Keratinocyte (primary cell): ENCODE data around the gene NAA10. TPM values are rescaled to one million over a fixed set of nuclear protein-coding genes. Genes with fewer than 3 reads are reported as not detected.

Experiments
- DNase-seq: peaks from one replicate; pipeline ENCODE4 v3.0.0-alpha.2; 2011; ENCODE audit warnings: low read depth, missing footprints, low spot score
- FAIRE-seq: peaks from 2 replicates; lab custom pipeline; 2011; peaks lifted over from hg19 to GRCh38; lab: Jason Lieb, UNC
- H2AFZ ChIP-seq: 2 replicates; pipeline ENCODE4 v1.6.0; 2012; ENCODE audit warnings: low read length, control low read depth, inconsistent platforms; ENCODE audit not compliant: control insufficient read depth
- H3K27ac ChIP-seq: 2 replicates; pipeline ENCODE4 v1.5.1; 2011; ENCODE audit warnings: low read length; ENCODE audit not compliant: control insufficient read depth, insufficient read depth
- H3K27me3 ChIP-seq: 3 replicates; pipeline ENCODE4 v1.6.0; 2011; ENCODE audit warnings: low read length; ENCODE audit not compliant: control insufficient read depth, insufficient read depth; ENCODE audit errors: extremely low read depth
- H3K36me3 ChIP-seq, 2 experiments: 2 replicates in 1 of 2; 3 replicates in 1 of 2; pipeline ENCODE4 v1.5.1; 2011; ENCODE audit warnings: low read length in 2 of 2, mild to moderate bottlenecking in 1 of 2; ENCODE audit not compliant: control insufficient read depth in 2 of 2, insufficient read depth in 2 of 2; ENCODE audit errors: extremely low read depth in 1 of 2
- H3K4me1 ChIP-seq: 3 replicates; pipeline ENCODE4 v1.5.1; 2011; ENCODE audit warnings: low read length; ENCODE audit not compliant: control insufficient read depth, insufficient read depth; ENCODE audit errors: extremely low read depth
- H3K4me2 ChIP-seq: 3 replicates; pipeline ENCODE4 v1.6.0; 2011; ENCODE audit warnings: low read depth, low read length; ENCODE audit not compliant: control insufficient read depth, insufficient read depth; ENCODE audit errors: extremely low read depth
- H3K4me3 ChIP-seq, 3 experiments: fragments of 200-600 bp in 1 of 3; sonication (generic) in 1 of 3; 2 replicates in 2 of 3; 3 replicates in 1 of 3; pipeline ENCODE4 v1.5.1; 2011 to 2016; ENCODE audit warnings: low read length in 3 of 3, mild to moderate bottlenecking in 3 of 3, control low read depth in 2 of 3, inconsistent platforms in 1 of 3, low read depth in 1 of 3, mixed read lengths in 1 of 3, mixed run types in 1 of 3, moderate library complexity in 1 of 3; ENCODE audit not compliant: control insufficient read depth in 2 of 3, insufficient read depth in 2 of 3; ENCODE audit errors: extremely low read depth in 1 of 3
- H3K79me2 ChIP-seq: 2 replicates; pipeline ENCODE4 v1.6.0; 2012; ENCODE audit warnings: low read length; ENCODE audit not compliant: control insufficient read depth, insufficient read depth
- H3K9ac ChIP-seq: 3 replicates; pipeline ENCODE4 v1.6.0; 2011; ENCODE audit warnings: low read length; ENCODE audit not compliant: control insufficient read depth, insufficient read depth; ENCODE audit errors: extremely low read depth
- H3K9me1 ChIP-seq: 3 replicates; pipeline ENCODE4 v1.6.0; 2011; ENCODE audit warnings: low read length; ENCODE audit not compliant: control insufficient read depth, insufficient read depth; ENCODE audit errors: extremely low read depth
- H3K9me3 ChIP-seq: 2 replicates; pipeline ENCODE4 v1.5.1; 2012; ENCODE audit warnings: low read depth, low read length; ENCODE audit not compliant: control insufficient read depth
- H4K20me1 ChIP-seq: 3 replicates; pipeline ENCODE4 v1.6.0; 2011; ENCODE audit warnings: low read length; ENCODE audit not compliant: control insufficient read depth, insufficient read depth; ENCODE audit errors: extremely low read depth
- CTCF ChIP-seq, 3 experiments: IDR thresholded peaks in 1 of 3; conservative IDR thresholded peaks in 1 of 3; optimal IDR thresholded peaks in 1 of 3; 2 replicates in 2 of 3; 3 replicates in 1 of 3; pipeline versions ENCODE3 to v1.5.1; 2011; ENCODE audit warnings: low read length in 3 of 3, mild to moderate bottlenecking in 3 of 3, moderate library complexity in 2 of 3, control low read depth in 1 of 3, inconsistent platforms in 1 of 3; ENCODE audit not compliant: insufficient read depth in 2 of 3; ENCODE audit errors: extremely low read depth in 1 of 3
- EZH2 ChIP-seq: IDR thresholded peaks from one replicate; pipeline ENCODE4 v1.6.1; 2012; ENCODE audit warnings: inconsistent platforms, mild to moderate bottlenecking, low read length, moderate library complexity
- dilution Hi-C: fragments of 300-500 bp; cut with MboI; formaldehyde crosslinking; loops from one replicate; pipeline ENCODE4 v1.7.0; 2020; ENCODE audit warnings: low sequenced_read_pairs; ENCODE audit not compliant: extremely low pct_ligation_motif_present
- polyA plus RNA-seq, 5 experiments: library from polyadenylated mRNA; depleted of rRNA in 3 of 5; stranded (reverse) in 3 of 5; stranded (forward) in 1 of 5; unstranded in 1 of 5; fragments of >200 nt; gene quantifications; 1 replicate in 1 of 5; 2 replicates in 3 of 5; 3 replicates in 1 of 5; pipeline versions ENCODE4 v1.2.1 to v1.2.3, GENCODE V29; 2011 to 2012; ENCODE audit warnings: missing spikeins in 2 of 5, low read depth in 1 of 5, low replicate concordance in 1 of 5

NAA10 gene
- polyA plus RNA-seq, 1 donor (not counting 4 experiments of a cell fraction or from before 2014, with no cell fraction given): 103 TPM

- H3K27ac ChIP-seq: no peak overlapping the region
- no peak overlapping the region for H3K4me3 ChIP-seq
- no peaks in the 10 kb centered on the region for H4K20me1 ChIP-seq
- no peaks in the 10 kb centered on the region for H3K4me1 ChIP-seq
- H3K9ac ChIP-seq: no peak overlapping the region
- dilution Hi-C loops: no loop called here
- H3K9me1 ChIP-seq: no peaks in the 10 kb centered on the region
- H3K27me3 ChIP-seq: no peaks in the 10 kb centered on the region
- TF ChIP-seq CTCF (optimal IDR thresholded peaks at IDR 0.05 in 1 of 3, IDR thresholded peaks at IDR 0.05 in 1 of 3, conservative IDR thresholded peaks at IDR 0.05 in 1 of 3; ENCODE audit: extremely low read depth in 1 of 3, insufficient read depth in 2 of 3, low read length in 3 of 3): no peak
- no peak for TF ChIP-seq EZH2
- FAIRE-seq (no peak), DNase-seq (no peak)
- no peak overlapping the region for H3K4me2 ChIP-seq
- H3K36me3 ChIP-seq: peaks cover 18 to 27% of the 10 kb centered on the region in 2 experiments
- H2AFZ ChIP-seq: no peak overlapping the region
- H3K79me2 ChIP-seq: no peaks in the 10 kb centered on the region
- H3K9me3 ChIP-seq: no peaks in the 10 kb centered on the region
Measured at GRCh38 chrX:153950127-153950526, 15.3 kb upstream of the NAA10 start.

- Histone ChIP-seq H3K9ac (no peak overlapping the region), H3K36me3 (peaks cover 17 to 27% of the 10 kb centered on the region in 2 experiments), H3K4me1 (no peaks in the 10 kb centered on the region), H3K79me2 (no peaks in the 10 kb centered on the region), H3K9me3 (no peaks in the 10 kb centered on the region), H3K4me3 (no peak overlapping the region), H3K27ac (no peak overlapping the region), H4K20me1 (no peaks in the 10 kb centered on the region), H3K27me3 (no peaks in the 10 kb centered on the region), H3K9me1 (no peaks in the 10 kb centered on the region), H2AFZ (no peak overlapping the region), H3K4me2 (no peak overlapping the region)
- no peak for DNase-seq
- FAIRE-seq: no peak
- dilution Hi-C loops: no loop called here
- TF ChIP-seq CTCF (optimal IDR thresholded peaks at IDR 0.05 in 1 of 3, IDR thresholded peaks at IDR 0.05 in 1 of 3, conservative IDR thresholded peaks at IDR 0.05 in 1 of 3; ENCODE audit: extremely low read depth in 1 of 3, insufficient read depth in 2 of 3, low read length in 3 of 3): no peak
- no peak for TF ChIP-seq EZH2
Measured at GRCh38 chrX:153948847-153949805, 14.3 kb upstream of the NAA10 start.
